ENCODE data around the gene TMCO2.

DNA sequence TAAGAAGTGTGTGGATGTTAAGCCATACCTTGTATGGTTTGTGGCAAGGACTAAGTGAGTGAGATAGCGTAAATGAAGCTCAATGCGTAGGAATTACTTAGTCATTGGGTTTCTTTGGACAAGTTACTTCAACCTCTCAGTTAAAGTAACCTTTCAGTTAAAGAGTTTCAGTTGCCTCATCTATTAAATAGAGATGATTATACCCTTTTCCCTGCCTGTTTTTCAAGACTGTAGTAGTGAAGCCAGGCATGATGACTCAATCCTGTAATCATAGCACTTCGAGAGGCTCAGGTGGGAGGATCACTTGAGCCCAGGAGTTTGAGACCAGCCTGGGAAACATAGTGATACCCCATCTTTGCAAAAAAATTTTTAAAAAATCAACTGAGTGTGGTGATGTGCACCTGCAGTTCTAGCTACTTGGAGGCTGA, 16.6 kb downstream of the TMCO2 start:
- no peak for TF ChIP-seq EZH2 (IDR thresholded peaks at IDR 0.05; ENCODE audit: borderline replicate concordance, low read depth, low read length, poor library complexity, severe bottlenecking)
- TF ChIP-seq, protein P1, sequence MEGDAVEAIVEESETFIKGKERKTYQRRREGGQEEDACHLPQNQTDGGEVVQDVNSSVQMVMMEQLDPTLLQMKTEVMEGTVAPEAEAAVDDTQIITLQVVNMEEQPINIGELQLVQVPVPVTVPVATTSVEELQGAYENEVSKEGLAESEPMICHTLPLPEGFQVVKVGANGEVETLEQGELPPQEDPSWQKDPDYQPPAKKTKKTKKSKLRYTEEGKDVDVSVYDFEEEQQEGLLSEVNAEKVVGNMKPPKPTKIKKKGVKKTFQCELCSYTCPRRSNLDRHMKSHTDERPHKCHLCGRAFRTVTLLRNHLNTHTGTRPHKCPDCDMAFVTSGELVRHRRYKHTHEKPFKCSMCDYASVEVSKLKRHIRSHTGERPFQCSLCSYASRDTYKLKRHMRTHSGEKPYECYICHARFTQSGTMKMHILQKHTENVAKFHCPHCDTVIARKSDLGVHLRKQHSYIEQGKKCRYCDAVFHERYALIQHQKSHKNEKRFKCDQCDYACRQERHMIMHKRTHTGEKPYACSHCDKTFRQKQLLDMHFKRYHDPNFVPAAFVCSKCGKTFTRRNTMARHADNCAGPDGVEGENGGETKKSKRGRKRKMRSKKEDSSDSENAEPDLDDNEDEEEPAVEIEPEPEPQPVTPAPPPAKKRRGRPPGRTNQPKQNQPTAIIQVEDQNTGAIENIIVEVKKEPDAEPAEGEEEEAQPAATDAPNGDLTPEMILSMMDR (conservative IDR thresholded peaks at IDR 0.05; ENCODE audit: low read depth, low read length): no peak
